A549 (cell line): ENCODE measurements around the gene TMIGD2. TPM values are rescaled to one million over a fixed set of nuclear protein-coding genes. Genes with fewer than 3 reads are reported as not detected.

Experiments
- ATAC-seq, 2 experiments: fragments of 200-7000 bp in 1 of 2; fragments of >200 bp in 1 of 2; cut with Nextera tagmentation in 1 of 2; cut with Tn5 transposase in 1 of 2; 3 replicates each; pipeline versions ENCODE4 v1.8.0 to v1.9.1; 2018 to 2020; ENCODE audit warnings: mild to moderate bottlenecking in 1 of 2, moderate library complexity in 1 of 2
- CTCF ChIA-PET: fragments of 300-600 bp; sonication (Branson Sonifier 250); formaldehyde crosslinking; extraction: SDS; loops from one replicate; lab custom pipeline; 2021; ENCODE audit warnings: antibody characterized with exemption, inconsistent platforms; lab: Yijun Ruan, JAX
- POLR2A ChIA-PET: fragments of 350-600 bp; formaldehyde crosslinking; extraction: SDS; loops from one replicate; lab custom pipeline; 2021; ENCODE audit warnings: antibody characterized with exemption, inconsistent platforms; lab: Yijun Ruan, JAX
- DNase-seq, 2 experiments: peaks; one replicate each; pipeline versions ENCODE4 v3.0.0 to v3.0.0-alpha.2; 2011 to 2016; ENCODE audit warnings: low read depth in 1 of 2, low spot score in 1 of 2
- FAIRE-seq: peaks from 2 replicates; lab custom pipeline; 2011; peaks lifted over from hg19 to GRCh38; lab: Jason Lieb, UNC
- H3K27ac ChIP-seq, 2 experiments: fragments of >200 bp; sonication (Bioruptor Twin); formaldehyde crosslinking; 3 replicates each; pipeline ENCODE4 v1.5.1; 2016 to 2017
- H3K4me1 ChIP-seq: fragments of >200 bp; sonication (Bioruptor Twin); formaldehyde crosslinking; 3 replicates; pipeline ENCODE4 v1.6.1; 2016
- H3K4me2 ChIP-seq: fragments of >200 bp; sonication (Bioruptor Twin); formaldehyde crosslinking; 3 replicates; pipeline ENCODE4 v1.6.1; 2016
- H3K4me3 ChIP-seq: fragments of >200 bp; sonication (Bioruptor Twin); formaldehyde crosslinking; 3 replicates; pipeline ENCODE4 v1.5.1; 2016
- H3K9me3 ChIP-seq: fragments of >200 bp; sonication (Bioruptor Twin); formaldehyde crosslinking; 3 replicates; pipeline ENCODE4 v1.6.1; 2016
- BHLHE40 ChIP-seq: IDR thresholded peaks from 2 replicates; pipeline ENCODE4 v1.6.1; 2012; ENCODE audit warnings: low read depth, low read length, inconsistent platforms
- CBX8 ChIP-seq: fragments of 200-600 bp; sonication (generic); IDR thresholded peaks from 2 replicates; pipeline ENCODE4 v1.6.1; 2016
- CEBPB ChIP-seq, 2 experiments: fragments of >200 bp in 1 of 2; sonication (Bioruptor Twin) in 1 of 2; formaldehyde crosslinking in 1 of 2; IDR thresholded peaks; 2 replicates each; pipeline ENCODE4 v1.6.1; 2012 to 2016
- EP300 ChIP-seq, 2 experiments: fragments of >200 bp; sonication (Bioruptor Twin); formaldehyde crosslinking; IDR thresholded peaks; 2 replicates in 1 of 2; 3 replicates in 1 of 2; pipeline ENCODE4 v1.6.1; 2016 to 2017
- ESRRA ChIP-seq: fragments of 150-350 bp; IDR thresholded peaks from 2 replicates; pipeline ENCODE4 v1.6.1; 2014; ENCODE audit warnings: mild to moderate bottlenecking, low read length, borderline replicate concordance
- FOSB ChIP-seq: fragments of 250-450 bp; sonication (Bioruptor Pico); IDR thresholded peaks from 2 replicates; pipeline ENCODE4 v1.5.0; 2020; ENCODE audit warnings: mild to moderate bottlenecking, moderate library complexity
- FOXS1 ChIP-seq: fragments of 250-450 bp; sonication (Bioruptor Pico); IDR thresholded peaks from 2 replicates; pipeline ENCODE4 v1.5.0; 2020; ENCODE audit warnings: mild to moderate bottlenecking, moderate library complexity
- HEYL ChIP-seq: fragments of 250-450 bp; sonication (Bioruptor Pico); IDR thresholded peaks from 2 replicates; pipeline ENCODE4 v1.8.0; 2021; ENCODE audit warnings: mild to moderate bottlenecking, moderate library complexity
- HOXA7 ChIP-seq: fragments of 250-450 bp; sonication (Bioruptor Pico); IDR thresholded peaks from 2 replicates; pipeline ENCODE4 v1.5.0; 2020; ENCODE audit warnings: mild to moderate bottlenecking, moderate library complexity
- HOXB13 ChIP-seq: fragments of 250-450 bp; sonication (Bioruptor Pico); IDR thresholded peaks from 2 replicates; pipeline ENCODE4 v1.5.0; 2020; ENCODE audit warnings: low read depth, mild to moderate bottlenecking, moderate library complexity
- HOXB5 ChIP-seq: fragments of 250-450 bp; sonication (Bioruptor Pico); IDR thresholded peaks from 2 replicates; pipeline ENCODE4 v1.5.0; 2020; ENCODE audit warnings: mild to moderate bottlenecking, moderate library complexity
- JUN ChIP-seq, 2 experiments: fragments of >200 bp; sonication (Bioruptor Twin); formaldehyde crosslinking; IDR thresholded peaks; 2 replicates in 1 of 2; 3 replicates in 1 of 2; pipeline ENCODE4 v1.6.1; 2016 to 2017
- KDM1A ChIP-seq: fragments of 200-600 bp; sonication (generic); IDR thresholded peaks from 2 replicates; pipeline ENCODE4 v1.6.1; 2016; ENCODE audit warnings: low read depth, mild to moderate bottlenecking
- KDM5A ChIP-seq: fragments of 200-600 bp; sonication (generic); IDR thresholded peaks from 2 replicates; pipeline ENCODE4 v1.6.1; 2016; ENCODE audit warnings: antibody characterized with exemption, mild to moderate bottlenecking
- MAFK ChIP-seq: fragments of 450-650 bp; IDR thresholded peaks from 2 replicates; pipeline ENCODE4 v1.6.1; 2014; ENCODE audit not compliant: partially characterized antibody
- MAZ ChIP-seq: fragments of 150-350 bp; IDR thresholded peaks from 2 replicates; pipeline ENCODE4 v1.6.1; 2014; ENCODE audit warnings: antibody characterized with exemption, low read depth, low read length, borderline replicate concordance
- NFE2L2 ChIP-seq: fragments of 150-350 bp; conservative IDR thresholded peaks from 2 replicates; pipeline ENCODE4 v1.6.1; 2014; ENCODE audit warnings: low read length
- POLR2A ChIP-seq: IDR thresholded peaks from 2 replicates; pipeline ENCODE4 v1.6.1; 2012; ENCODE audit warnings: mild to moderate bottlenecking, low read length
- POLR2AphosphoS2 ChIP-seq: conservative IDR thresholded peaks from 2 replicates; pipeline ENCODE4 v1.6.1; 2012; ENCODE audit warnings: low read length, improper control_type of control experiment, inconsistent platforms
- RAD21 ChIP-seq, 2 experiments: fragments of >200 bp in 1 of 2; sonication (Bioruptor Twin) in 1 of 2; formaldehyde crosslinking in 1 of 2; IDR thresholded peaks in 1 of 2; conservative IDR thresholded peaks in 1 of 2; 2 replicates in 1 of 2; 3 replicates in 1 of 2; pipeline ENCODE4 v1.6.1; 2012 to 2018; ENCODE audit warnings: inconsistent platforms in 1 of 2
- RARB ChIP-seq: fragments of 250-450 bp; sonication (Bioruptor Pico); IDR thresholded peaks from 2 replicates; pipeline ENCODE4 v1.8.0; 2021; ENCODE audit warnings: mild to moderate bottlenecking, moderate library complexity
- RFX5 ChIP-seq: fragments of 450-650 bp; IDR thresholded peaks from 2 replicates; pipeline ENCODE4 v1.7.1; 2014; ENCODE audit warnings: antibody characterized with exemption, mild to moderate bottlenecking, moderate library complexity
- ZFP36 ChIP-seq: fragments of 450-650 bp; IDR thresholded peaks from 2 replicates; pipeline ENCODE4 v1.6.1; 2014; ENCODE audit warnings: borderline replicate concordance; ENCODE audit not compliant: partially characterized antibody
- WGBS: methylation state at CpG from one replicate; pipeline ENCODE4 v1.1.6; 2017; ENCODE audit errors: missing lambda C conversion rate; 5-methylcytosine and 5-hydroxymethylcytosine counted together
- polyA plus RNA-seq, 4 experiments: library from polyadenylated mRNA; depleted of rRNA in 3 of 4; stranded (reverse); fragments of >200 nt; fragmentation: RNase III in 1 of 4; extraction: RNeasy Plus Mini Kit Qiagen cat#74134 plus additional on column Dnase treatment in 1 of 4; gene quantifications; 2 replicates in 3 of 4; 3 replicates in 1 of 4; pipeline ENCODE4 v1.2.3, GENCODE V29; 2011 to 2017
- TF ChIP-seq, protein P1 (sequence below): fragments of >200 bp; sonication (Bioruptor Twin); formaldehyde crosslinking; IDR thresholded peaks from 3 replicates; pipeline ENCODE4 v1.5.1; 2016
- TF ChIP-seq, protein P2 (sequence below): fragments of >200 bp; sonication (Bioruptor Twin); formaldehyde crosslinking; IDR thresholded peaks from 2 replicates; pipeline ENCODE4 v1.6.1; 2016
- TF ChIP-seq, protein P3 (sequence below): fragments of 450-650 bp; IDR thresholded peaks from 2 replicates; pipeline ENCODE4 v1.6.1; 2014; ENCODE audit warnings: antibody characterized with exemption
- TF ChIP-seq, protein P4 (sequence below): fragments of 250-450 bp; sonication (Bioruptor Pico); IDR thresholded peaks from 2 replicates; pipeline ENCODE4 v1.5.0; 2021; ENCODE audit warnings: mild to moderate bottlenecking, moderate library complexity, borderline replicate concordance

TMIGD2 gene
- polyA plus RNA-seq, 2 of the 4 experiments (the other 2 are of a cell fraction) = not detected

DNA sequence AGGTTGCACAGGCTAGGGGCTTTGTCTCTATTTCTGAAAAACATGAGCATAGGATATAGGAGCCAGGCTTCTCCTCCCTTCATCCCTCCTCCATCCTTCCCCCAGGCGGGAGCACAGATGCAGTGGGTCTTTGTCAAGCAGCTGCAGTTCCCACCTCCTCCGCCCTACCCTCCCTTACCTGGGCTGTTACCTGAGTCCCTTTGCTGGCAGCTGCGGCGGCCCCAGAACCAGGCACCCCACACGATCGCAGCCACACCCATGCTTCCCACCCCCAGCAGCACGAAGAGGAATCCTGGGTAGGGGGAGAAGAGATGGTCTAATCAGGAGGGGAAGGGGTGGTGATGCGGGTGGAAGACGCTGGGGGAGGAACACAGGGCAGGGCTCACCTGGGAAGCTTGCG lies 7.8 kb downstream of the TMIGD2 start:
- no peak for FAIRE-seq
- Histone ChIP-seq H3K4me3 (no peak overlapping the region), H3K27ac (no peak overlapping the region), H3K4me2 (no peak overlapping the region), H3K4me1 (no peaks in the 10 kb centered on the region), H3K9me3 (no peaks in the 10 kb centered on the region)
- ChIA-PET POLR2A (no interaction called here), CTCF (no interaction called here)
- no peak for DNase-seq
- ATAC-seq = no peak
- WGBS = 71% methylated on average over 5 of the region's 10 CpGs
- TF ChIP-seq JUN (IDR thresholded peaks at IDR 0.05) (no peak), KDM1A (no peak), RARB (CRISPR knock-in tag) (no peak), ZFP36 (no peak), BHLHE40 (no peak), EP300 (IDR thresholded peaks at IDR 0.05) (no peak), MAZ (no peak), FOXS1 (CRISPR knock-in tag) (no peak), MAFK (no peak)

DNA sequence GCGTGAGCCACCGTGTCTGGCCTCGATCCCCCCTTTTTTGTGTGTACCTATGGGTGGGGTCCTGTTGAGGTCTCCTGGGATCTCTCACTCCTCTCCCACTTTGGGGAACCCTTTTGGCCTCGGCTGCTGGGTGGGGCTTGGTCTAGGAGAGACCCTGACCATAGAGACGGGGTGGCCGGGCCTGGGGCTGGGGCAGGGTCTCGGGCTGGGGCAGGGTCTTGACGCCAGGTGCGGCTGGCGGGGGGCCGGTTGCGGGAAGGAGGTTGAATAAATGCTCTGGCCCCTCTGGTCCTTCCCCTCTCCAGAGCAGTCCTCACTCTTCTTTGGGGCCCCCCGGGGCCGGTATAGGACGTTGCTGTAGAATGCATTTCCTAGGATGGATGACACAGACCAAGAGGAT lies 9.7 kb downstream of the TMIGD2 start:
- Histone ChIP-seq H3K4me3 (no peak overlapping the region), H3K9me3 (no peaks in the 10 kb centered on the region), H3K27ac (no peak overlapping the region), H3K4me1 (no peaks in the 10 kb centered on the region), H3K4me2 (no peak overlapping the region)
- ChIA-PET CTCF (no interaction called here), POLR2A (no interaction called here)
- TF ChIP-seq RFX5 = no peak
- no peak for TF ChIP-seq JUN (IDR thresholded peaks at IDR 0.05)
- no peak for TF ChIP-seq CBX8
- TF ChIP-seq, protein P1, sequence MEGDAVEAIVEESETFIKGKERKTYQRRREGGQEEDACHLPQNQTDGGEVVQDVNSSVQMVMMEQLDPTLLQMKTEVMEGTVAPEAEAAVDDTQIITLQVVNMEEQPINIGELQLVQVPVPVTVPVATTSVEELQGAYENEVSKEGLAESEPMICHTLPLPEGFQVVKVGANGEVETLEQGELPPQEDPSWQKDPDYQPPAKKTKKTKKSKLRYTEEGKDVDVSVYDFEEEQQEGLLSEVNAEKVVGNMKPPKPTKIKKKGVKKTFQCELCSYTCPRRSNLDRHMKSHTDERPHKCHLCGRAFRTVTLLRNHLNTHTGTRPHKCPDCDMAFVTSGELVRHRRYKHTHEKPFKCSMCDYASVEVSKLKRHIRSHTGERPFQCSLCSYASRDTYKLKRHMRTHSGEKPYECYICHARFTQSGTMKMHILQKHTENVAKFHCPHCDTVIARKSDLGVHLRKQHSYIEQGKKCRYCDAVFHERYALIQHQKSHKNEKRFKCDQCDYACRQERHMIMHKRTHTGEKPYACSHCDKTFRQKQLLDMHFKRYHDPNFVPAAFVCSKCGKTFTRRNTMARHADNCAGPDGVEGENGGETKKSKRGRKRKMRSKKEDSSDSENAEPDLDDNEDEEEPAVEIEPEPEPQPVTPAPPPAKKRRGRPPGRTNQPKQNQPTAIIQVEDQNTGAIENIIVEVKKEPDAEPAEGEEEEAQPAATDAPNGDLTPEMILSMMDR = no peak
- TF ChIP-seq HEYL (CRISPR knock-in tag) = no peak
- no peak for TF ChIP-seq POLR2A
- no peak for TF ChIP-seq NFE2L2
- TF ChIP-seq ESRRA = no peak
- TF ChIP-seq KDM5A = no peak
- no peak for TF ChIP-seq FOSB (CRISPR knock-in tag)
- no peak for TF ChIP-seq MAZ
- no peak for TF ChIP-seq HOXB5 (CRISPR knock-in tag)
- no peak for TF ChIP-seq HOXB13
- TF ChIP-seq, protein P2, sequence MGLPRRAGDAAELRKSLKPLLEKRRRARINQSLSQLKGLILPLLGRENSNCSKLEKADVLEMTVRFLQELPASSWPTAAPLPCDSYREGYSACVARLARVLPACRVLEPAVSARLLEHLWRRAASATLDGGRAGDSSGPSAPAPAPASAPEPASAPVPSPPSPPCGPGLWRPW = no peak
- no peak for TF ChIP-seq HOXA7 (CRISPR knock-in tag)
- TF ChIP-seq, protein P3, sequence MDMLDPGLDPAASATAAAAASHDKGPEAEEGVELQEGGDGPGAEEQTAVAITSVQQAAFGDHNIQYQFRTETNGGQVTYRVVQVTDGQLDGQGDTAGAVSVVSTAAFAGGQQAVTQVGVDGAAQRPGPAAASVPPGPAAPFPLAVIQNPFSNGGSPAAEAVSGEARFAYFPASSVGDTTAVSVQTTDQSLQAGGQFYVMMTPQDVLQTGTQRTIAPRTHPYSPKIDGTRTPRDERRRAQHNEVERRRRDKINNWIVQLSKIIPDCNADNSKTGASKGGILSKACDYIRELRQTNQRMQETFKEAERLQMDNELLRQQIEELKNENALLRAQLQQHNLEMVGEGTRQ = no peak
- TF ChIP-seq POLR2AphosphoS2 = no peak
- TF ChIP-seq RAD21 (conservative IDR thresholded peaks at IDR 0.05 in 1 of 2, IDR thresholded peaks at IDR 0.05 in 1 of 2) = no peak
- TF ChIP-seq, protein P4, sequence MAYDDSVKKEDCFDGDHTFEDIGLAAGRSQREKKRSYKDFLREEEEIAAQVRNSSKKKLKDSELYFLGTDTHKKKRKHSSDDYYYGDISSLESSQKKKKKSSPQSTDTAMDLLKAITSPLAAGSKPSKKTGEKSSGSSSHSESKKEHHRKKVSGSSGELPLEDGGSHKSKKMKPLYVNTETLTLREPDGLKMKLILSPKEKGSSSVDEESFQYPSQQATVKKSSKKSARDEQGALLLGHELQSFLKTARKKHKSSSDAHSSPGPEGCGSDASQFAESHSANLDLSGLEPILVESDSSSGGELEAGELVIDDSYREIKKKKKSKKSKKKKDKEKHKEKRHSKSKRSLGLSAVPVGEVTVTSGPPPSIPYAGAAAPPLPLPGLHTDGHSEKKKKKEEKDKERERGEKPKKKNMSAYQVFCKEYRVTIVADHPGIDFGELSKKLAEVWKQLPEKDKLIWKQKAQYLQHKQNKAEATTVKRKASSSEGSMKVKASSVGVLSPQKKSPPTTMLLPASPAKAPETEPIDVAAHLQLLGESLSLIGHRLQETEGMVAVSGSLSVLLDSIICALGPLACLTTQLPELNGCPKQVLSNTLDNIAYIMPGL (CRISPR knock-in tag) = no peak
- TF ChIP-seq CEBPB (IDR thresholded peaks at IDR 0.05) = no peak
- DNase-seq (no peak), FAIRE-seq (no peak), ATAC-seq (0 out of 6 replicates have a peak, but pooled peaks have one; percentile 33 to 43)
- WGBS = 72% methylated on average over 10 of the region's 15 CpGs
